CD4-positive, alpha-beta T cell treated with Interleukin-6 at 100 ng/mL for 8 hours (primary cell): ENCODE results near the gene MAGEB5.
"Not testable (repeated sequence)": the region's sequence is repeated elsewhere in the genome, so short reads cannot be mapped to it uniquely, and the experiment has no call there.

Experiments used
- DNase-seq: peaks from one replicate; pipeline ENCODE4 v3.0.0-alpha.2; 2020; ENCODE audit warnings: mixed read lengths, low spot score

Gene MAGEB5, protein sequence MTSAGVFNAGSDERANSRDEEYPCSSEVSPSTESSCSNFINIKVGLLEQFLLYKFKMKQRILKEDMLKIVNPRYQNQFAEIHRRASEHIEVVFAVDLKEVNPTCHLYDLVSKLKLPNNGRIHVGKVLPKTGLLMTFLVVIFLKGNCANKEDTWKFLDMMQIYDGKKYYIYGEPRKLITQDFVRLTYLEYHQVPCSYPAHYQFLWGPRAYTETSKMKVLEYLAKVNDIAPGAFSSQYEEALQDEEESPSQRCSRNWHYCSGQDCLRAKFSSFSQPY

GRCh38 chrX:26215869-26216268 is at the start of gene MAGEB5:
Gene MAGEB5 (plus strand): TSS chrX:26216169. CDS start chrX:26217302, 1,133 bp downstream.
- DNase-seq = no peak

GRCh38 chrX:26192204-26192603 is 23.8 kb upstream of the MAGEB5 start, which contains the start of gene MAGEB6:
Gene MAGEB6 (plus strand): TSS chrX:26192440. CDS start chrX:26193847, 1,407 bp downstream.
- DNase-seq = no peak

DNA sequence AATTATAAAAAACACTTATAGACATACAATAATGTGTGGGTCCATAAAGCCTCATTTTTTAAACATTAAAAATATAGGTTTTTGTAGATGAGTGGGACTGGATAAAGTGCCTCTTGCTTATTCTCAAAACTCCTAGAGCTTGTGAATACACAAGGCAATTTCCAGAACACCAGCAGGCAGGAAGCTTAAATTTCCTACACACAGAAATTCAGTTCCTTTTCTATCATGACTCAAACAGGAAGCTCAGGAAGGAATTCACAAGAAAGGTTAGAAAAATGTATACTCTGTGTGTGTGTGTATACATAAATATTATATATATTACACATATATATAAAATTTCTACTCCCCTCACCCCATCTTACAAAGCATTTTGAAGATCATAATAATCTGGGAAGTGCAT is 12.4 kb upstream of the MAGEB5 start:
- no peak for DNase-seq

GRCh38 chrX:26204717-26205116 is 11.3 kb upstream of the MAGEB5 start:
- DNase-seq = not testable (repeated sequence)

GRCh38 chrX:26208012-26208411 is 8.0 kb upstream of the MAGEB5 start:
- no peak for DNase-seq

GRCh38 chrX:26219351-26219750 is 3.4 kb downstream of the MAGEB5 start:
- DNase-seq = no peak

DNA sequence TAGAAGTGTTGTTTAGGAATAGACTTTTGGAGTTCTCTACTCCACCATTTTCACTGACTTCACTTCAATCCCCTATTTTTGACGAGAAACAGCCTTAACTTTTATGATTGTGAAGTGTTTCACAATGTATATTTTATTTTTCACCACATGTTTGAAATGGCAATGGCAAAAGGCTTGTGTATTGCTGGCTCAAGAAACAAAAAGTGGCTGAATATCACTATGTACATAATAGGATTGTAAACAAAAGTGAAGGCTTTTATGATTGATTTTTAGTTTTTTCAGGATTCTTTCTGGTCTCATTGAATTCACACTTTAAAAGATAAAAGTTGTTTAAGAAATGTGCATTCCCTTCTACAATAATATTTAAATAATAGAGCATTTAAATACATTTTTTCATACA is 18.2 kb downstream of the MAGEB5 start:
- DNase-seq = no peak

- no peak for DNase-seq
Observed at GRCh38 chrX:26253526-26253925, 37.6 kb downstream of the MAGEB5 start.

DNA sequence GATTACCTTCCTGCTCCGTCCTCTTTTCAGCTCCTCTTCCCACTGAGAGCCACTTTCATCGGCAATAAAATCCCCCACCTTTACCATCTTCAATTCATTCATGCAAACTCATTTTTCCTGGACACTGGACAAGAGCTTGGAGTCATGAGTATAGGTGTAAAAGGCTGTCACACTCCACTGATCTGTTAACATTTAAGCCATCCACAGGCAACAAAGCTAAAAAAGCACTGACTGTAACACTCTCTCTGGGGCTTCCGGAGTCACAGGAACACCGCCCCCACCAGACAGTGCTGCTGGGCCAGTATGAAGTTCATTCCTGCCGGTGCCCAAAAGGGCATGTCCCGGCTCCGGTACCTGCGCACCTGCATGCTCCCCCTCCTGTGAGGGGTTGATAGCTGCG is 38.5 kb downstream of the MAGEB5 start:
- DNase-seq = no peak

- no peak for DNase-seq
Observed at GRCh38 chrX:26262121-26262523, 46.2 kb downstream of the MAGEB5 start.
